GM19467 (cell line): Measurements from ENCODE around the gene EIF3J.

Source experiments
- ATAC-seq: cut with Tn5 transposase; IDR thresholded peaks from one replicate; pipeline ENCODE4 v1.9.1; 2021; ENCODE audit warnings: mild to moderate bottlenecking, moderate library complexity; ENCODE audit not compliant: unreplicated experiment

The EIF3J gene

DNA sequence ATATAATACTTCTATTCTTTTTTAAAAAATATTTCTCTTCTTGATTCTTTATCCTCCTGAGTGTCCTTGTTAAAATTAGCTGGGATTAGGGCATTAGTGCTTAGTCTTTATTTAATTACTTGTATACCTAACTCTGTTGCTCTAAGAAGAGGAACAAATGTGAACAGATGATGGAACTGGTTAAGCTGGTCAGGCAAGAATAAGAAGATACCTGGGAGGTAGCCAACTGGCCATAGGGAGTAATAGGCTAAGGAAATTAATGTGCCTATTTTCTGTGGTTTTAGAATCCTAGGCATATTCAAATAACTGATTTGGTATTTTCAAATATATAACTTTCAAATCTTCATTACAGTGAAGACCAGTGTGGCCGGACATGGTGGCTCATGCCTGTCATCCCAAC, 54.4 kb downstream of the EIF3J start:
- no peak for ATAC-seq

DNA sequence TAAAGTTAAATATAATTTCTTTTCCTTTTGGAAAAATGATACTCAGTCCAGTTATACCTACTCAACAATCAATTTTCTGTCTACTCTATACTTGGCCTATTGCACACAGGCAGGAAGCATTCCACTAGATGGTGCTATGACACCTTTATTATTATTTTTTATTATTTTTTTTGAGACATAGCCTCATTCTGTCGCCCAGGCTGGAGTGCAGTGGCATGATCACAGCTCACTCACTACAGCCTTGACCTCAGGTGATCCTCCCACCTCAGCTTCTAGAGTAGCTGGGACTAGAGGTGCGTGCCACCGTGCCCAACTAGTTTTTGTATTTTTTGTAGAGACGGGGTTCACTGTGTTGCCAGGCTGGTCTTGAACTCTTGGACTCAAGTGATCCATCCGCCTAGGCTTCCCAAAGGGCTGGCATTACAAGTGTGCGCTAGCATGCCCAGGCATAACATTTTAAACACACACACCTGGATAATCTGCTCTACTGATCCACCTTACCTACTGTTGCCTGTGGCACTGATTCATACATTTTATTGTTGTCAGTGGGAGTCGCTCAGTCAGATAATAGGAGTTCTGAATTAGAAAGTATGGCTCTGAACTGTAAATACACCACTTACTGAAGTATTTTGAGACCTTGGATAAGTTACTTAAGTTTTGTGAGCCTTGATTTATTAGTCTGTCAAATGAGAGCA, 56.2 kb downstream of the EIF3J start:
- no peak for ATAC-seq

DNA sequence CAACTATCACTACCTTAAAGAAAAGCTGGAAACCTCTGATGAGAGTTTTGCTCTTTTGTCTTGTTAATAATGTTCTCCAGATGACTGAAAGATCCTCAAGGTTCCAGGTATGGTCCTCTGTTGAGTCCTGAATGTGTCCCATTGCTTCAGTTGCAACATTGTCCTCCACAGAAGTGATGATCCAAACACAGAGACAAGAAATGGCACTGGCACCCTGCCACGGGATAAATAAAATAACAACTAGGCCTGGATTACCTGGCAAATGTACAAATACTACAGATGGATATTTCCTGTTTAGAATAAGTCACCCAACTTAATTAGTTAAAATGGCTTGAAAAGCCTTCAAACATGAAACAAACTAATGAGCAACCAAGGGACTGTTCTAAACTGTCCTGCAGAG, 58.3 kb downstream of the EIF3J start:
- ATAC-seq = no peak

DNA sequence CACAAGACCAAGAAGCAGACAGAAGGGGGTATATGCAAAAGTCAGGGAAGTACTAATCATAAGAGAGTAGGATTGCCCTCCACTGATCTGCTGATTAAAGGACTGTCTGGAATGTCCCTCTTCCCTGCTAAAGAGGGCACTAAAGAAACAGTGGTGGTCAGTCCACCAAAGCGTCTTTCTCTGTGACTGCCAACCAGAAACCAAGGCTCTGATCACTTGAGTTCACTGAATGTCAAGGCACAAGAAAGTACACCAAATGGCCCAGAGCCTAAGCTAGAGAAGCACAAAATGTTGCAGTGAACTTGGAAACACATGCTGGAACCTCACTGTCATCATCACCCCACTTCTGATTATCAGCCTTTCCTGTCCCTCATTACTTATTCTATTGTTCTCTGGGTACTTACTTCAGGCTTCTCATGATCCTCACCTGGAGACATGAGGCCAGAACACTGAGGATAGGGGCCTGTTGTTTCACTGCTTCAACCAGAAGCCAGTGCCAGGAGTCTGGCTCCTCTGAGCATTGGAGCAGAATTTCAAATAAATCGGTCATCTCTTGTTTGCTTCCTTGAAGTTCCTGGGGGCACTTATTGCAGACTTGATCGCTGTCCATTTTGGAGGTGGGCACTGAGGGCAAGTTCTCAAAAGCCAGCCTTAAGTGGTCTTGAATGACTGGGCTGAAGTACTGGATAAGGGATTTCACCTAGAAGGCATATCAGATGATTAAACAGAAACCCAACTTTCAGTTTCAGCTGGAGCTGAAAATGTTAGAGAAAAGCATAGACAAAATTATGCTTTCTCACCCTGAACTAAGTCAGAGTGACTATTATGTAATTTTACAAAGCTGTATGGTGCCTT, 58.9 kb downstream of the EIF3J start:
- no peak for ATAC-seq

DNA sequence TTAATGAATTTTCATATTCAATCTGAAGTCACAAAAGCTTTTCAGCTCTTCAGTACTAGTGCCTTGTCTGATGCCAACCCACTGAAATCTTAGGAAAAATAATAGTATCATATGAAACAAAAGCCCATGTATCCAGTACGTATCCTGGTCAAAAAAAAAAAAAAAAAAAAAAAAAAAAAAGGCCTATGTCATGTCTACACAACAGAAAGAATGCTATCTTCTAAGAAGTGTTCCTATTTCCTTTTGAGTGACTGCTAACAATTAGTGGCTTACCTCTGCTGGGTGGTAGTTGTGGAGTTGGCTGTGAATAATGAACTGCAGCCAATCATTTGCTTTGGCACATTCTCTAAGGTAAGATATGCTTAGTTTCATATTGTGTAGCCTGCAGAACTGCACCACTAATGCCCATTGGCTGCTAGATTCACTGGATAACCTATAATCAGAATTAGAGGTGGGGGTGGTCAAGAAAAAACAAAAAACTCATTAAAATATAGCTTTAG, 59.6 kb downstream of the EIF3J start:
- no peak for ATAC-seq

DNA sequence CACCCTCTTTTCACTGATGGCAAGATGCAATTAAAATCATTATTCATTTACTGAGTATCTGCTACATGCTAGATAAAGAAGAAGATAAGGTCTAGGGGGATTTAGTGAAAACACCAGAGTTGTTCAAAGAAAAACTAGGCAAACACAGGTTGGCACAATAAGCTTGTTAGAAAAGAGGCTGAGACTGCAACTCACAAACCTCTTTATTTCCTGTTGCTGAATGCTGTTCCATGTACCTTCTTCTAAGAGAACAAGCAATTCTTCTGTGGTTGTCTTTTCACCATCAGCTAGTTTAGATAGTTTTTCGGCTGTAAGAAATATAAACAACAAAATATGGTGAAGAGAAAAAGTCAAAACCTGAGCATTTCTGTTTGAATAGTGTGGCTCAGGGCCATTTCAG, 61.1 kb downstream of the EIF3J start:
- no peak for ATAC-seq

DNA sequence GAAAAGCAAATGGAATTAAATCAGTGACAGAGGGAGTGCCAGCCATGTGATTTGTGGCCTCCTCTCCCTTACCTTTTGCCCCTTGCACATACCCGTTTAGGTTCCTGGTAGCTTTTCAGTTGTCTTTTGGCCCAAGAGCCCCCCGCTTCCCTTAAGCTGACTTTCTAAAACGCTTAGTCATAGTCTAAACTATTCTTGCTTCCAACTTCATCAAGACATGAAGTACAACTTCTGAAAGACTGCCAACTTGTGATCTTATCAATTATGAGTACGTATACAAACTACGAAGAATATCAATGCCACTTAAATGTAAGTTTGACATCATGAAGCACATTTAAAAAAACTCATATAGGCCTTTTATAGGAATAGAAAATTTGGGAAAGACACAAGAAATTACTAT, 61.9 kb downstream of the EIF3J start:
- ATAC-seq = no peak

DNA sequence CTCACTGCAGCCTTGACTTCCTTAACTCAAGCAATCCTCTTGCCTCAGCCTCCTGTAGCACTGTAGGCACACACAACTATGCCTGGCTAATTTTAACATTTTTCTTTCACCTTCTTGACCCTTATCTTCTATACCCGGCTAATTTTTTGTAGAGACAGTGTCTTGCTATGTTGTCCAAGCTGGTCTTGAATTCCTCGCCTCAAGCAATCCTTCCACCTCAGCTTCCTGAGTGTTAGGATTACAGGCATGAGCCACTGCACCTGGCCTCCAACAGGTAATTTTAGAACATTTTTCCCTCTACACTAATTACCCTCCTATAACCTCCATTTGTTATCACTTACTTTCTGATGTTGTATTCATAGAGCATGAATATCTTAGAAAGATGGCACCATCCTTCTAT, 66.2 kb downstream of the EIF3J start:
- no peak for ATAC-seq

DNA sequence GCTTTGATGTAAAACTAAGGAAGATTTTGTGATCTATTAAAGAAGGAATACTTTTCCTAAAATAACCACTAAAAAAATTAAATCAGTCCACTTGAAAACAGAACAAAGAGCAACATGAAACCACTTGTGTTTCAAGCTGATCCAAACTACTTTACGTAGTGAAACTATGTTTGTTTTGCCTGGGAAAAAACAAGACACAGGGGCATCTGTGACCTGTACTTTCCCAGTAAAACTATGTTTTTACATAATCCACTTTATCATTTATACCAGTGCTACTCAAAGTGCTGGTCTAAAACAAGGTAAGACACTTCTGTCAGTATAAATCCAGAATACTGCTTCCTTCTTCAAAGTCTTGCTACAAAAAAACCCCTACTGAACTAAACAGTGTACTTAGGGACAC, 69.8 kb downstream of the EIF3J start:
- ATAC-seq = no peak
